ENCODE data around the gene SLC12A5. TPM values are rescaled to one million over a fixed set of nuclear protein-coding genes. Genes with fewer than 3 reads are reported as not detected.

The SLC12A5 gene
- total and polyA plus RNA-seq, 8 donors = 0.93 to 6.2 (median 3.4) TPM; not detected in 4

DNA sequence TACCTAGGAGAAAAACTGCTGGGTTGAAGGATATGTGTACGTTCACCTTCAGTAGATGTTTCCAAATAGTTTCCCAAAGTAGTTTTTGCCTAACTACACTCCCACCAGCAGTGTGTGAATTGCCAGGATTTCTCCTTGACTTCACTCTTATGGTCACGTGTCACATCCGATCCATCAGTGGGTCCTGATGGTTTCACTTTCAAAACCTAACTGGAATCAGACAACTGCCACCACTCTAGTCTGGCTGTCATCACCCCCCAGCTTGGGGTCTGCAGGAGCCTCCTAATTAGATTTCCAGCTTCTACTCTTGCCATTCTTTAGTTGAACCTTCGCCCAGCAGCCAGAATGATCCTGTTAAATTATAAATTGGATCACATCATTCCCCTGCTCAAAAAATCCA lies 8.5 kb upstream of the SLC12A5 start:
- no peak for DNase-seq
- Histone ChIP-seq H3K27me3 (peaks cover 17 to 95% (median 41%) of the 10 kb centered on the region in 3 donors), H3K27ac (no peak overlapping the region), H3K4me1 (peaks cover 13 to 21% (median 20%) of the 10 kb centered on the region in 4 donors), H3K4me3 (no peak overlapping the region), H3K9me3 (no peaks in the 10 kb centered on the region), H3K36me3 (no peaks in the 10 kb centered on the region)
- intact Hi-C loops (cut with DNase I; ENCODE audit: low total_unique reads) = loop anchor here (10.0 kb wide), 2 partner anchors 154 to 334 kb away; no protein-coding TSS in a partner anchor
- 68 to 80% (median 75%) methylated on average over 4 of the region's 4 CpGs for WGBS, 5 donors
- TF ChIP-seq POLR2A (IDR thresholded peaks at IDR 0.05) (no peak), EP300 (IDR thresholded peaks at IDR 0.05) (no peak), POLR2AphosphoS5 (IDR thresholded peaks at IDR 0.05) (no peak)
- TF ChIP-seq, protein P1, sequence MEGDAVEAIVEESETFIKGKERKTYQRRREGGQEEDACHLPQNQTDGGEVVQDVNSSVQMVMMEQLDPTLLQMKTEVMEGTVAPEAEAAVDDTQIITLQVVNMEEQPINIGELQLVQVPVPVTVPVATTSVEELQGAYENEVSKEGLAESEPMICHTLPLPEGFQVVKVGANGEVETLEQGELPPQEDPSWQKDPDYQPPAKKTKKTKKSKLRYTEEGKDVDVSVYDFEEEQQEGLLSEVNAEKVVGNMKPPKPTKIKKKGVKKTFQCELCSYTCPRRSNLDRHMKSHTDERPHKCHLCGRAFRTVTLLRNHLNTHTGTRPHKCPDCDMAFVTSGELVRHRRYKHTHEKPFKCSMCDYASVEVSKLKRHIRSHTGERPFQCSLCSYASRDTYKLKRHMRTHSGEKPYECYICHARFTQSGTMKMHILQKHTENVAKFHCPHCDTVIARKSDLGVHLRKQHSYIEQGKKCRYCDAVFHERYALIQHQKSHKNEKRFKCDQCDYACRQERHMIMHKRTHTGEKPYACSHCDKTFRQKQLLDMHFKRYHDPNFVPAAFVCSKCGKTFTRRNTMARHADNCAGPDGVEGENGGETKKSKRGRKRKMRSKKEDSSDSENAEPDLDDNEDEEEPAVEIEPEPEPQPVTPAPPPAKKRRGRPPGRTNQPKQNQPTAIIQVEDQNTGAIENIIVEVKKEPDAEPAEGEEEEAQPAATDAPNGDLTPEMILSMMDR (IDR thresholded peaks at IDR 0.05) = no peak

DNA sequence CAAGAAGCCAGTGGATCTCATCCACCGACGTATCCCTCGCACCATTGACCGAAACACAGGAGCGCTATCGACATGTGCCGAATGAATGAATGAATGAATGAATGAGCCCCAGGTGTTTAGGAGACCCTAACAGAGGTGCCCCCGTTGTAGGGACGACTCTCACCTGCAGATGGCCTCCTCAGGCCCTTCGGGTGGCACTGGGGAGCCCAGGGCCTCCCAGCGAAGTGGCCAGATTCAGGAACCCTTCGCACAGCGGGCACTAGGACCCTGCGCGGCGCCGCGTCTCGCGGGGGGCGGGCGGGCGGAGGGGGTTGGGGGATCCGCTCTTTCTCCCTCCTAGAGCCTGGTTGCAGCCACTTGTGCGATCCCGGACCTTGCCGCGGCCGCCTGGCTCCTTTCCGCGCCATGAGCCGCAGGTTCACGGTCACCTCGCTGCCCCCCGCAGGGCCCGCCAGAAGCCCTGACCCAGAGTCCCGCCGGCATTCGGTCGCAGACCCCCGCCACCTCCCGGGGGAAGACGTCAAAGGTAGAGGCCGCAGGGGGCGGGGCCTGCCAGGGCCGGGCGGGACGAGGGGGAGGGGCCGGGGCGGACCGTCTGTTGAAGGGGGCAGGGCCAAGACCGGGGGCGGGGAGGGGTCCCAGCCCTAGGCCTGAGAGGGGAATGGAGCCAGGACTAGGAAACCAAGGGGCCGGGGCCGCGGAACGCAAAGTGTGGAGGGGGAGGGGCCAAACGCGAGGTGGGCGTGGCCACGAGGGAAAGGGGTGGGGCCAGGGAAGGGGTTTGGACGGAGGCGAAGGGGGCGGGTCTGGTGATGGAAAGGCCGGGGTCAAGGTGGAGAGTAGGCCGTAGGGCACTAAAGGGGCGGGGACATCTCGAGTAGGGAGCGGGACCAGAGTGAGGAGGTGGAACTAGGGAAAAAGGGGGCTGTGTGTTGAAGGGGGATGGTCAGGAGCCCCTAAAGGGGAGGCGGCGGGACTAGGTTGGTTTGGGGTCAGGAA lies 7.4 kb upstream of the SLC12A5 start:
- intact Hi-C loops (cut with DNase I; ENCODE audit: low total_unique reads) = loop anchor here (10.0 kb wide), 2 partner anchors 153 to 333 kb away; no protein-coding TSS in a partner anchor
- Histone ChIP-seq H3K9me3 (no peaks in the 10 kb centered on the region), H3K4me3 (peak overlapping the region; percentile 33 to 53 (median 44)), H3K27me3 (peaks cover 13 to 95% (median 45%) of the 10 kb centered on the region in 3 donors), H3K4me1 (peaks cover 13 to 21% (median 20%) of the 10 kb centered on the region in 4 donors), H3K36me3 (no peaks in the 10 kb centered on the region), H3K27ac (peak overlapping the region in 1 of 5 donors; percentile 9)
- TF ChIP-seq POLR2A (IDR thresholded peaks at IDR 0.05) (no peak), EP300 (IDR thresholded peaks at IDR 0.05) (no peak), POLR2AphosphoS5 (IDR thresholded peaks at IDR 0.05) (no peak)
- TF ChIP-seq, protein P1 (IDR thresholded peaks at IDR 0.05) = no peak
- 9 to 15% (median 9%) methylated on average over 36 to 71 of the region's 71 CpGs for WGBS, 5 donors
- DNase-seq = peak; percentile 39 to 65

DNA sequence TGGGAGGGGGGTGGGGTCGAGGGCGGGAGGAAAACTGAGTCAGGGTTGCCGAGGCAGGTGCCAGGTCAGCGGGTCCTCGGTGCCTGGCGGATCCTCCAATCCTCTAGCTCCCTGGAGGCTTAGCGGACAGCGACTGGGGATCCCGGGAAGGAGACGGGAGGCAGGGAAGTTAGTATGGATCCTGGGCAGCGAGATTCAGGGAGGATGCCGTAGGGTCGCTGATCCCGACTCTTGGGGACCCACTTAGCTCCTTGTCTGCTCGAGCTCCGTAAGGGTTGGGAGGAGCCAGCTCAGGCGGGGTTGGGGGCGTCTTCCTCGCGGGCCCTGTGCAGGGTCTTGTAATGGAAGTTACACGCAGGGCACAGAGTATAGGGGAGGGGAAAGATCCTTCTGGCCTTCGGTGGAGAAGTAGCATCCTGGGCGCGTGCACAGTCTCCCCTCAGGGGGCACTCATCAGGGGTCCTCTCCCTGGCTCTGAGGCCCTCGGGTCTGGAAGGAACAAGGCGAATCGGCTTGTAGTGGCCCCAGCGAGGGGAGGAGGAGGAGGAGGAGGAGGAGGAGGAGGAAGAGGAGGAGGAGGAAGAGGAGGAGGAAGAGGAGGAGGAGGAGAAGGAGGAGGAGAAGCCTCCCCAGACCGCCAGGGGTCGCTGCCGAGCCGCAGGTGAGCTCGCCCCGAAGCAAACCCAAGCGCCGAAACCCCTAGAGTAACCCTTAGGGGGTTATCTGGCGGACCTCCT lies 6.4 kb upstream of the SLC12A5 start:
- peaks cover 13 to 99% (median 49%) of the 10 kb centered on the region in 3 donors for H3K27me3 ChIP-seq
- intact Hi-C loops (cut with DNase I; ENCODE audit: low total_unique reads) = loop anchor here (10.0 kb wide), 2 partner anchors 152 to 332 kb away; no protein-coding TSS in a partner anchor
- peak overlapping the region; percentile 33 to 53 (median 44) for H3K4me3 ChIP-seq

More for the DNA sequence above, 6.4 kb upstream of the SLC12A5 start:
- peak; percentile 65 to 78 for DNase-seq
- no peaks in the 10 kb centered on the region for H3K36me3 ChIP-seq
- H3K9me3 ChIP-seq = no peaks in the 10 kb centered on the region
- 1 to 3% (median 2%) methylated on average over 33 to 37 of the region's 37 CpGs for WGBS, 5 donors
- H3K4me1 ChIP-seq = peaks cover 13 to 21% (median 20%) of the 10 kb centered on the region in 4 donors
- H3K27ac ChIP-seq = no peak overlapping the region
- no peak for TF ChIP-seq EP300 (IDR thresholded peaks at IDR 0.05)
- TF ChIP-seq, protein P1 (IDR thresholded peaks at IDR 0.05) = peak in 4 of 7 experiments; percentile 55 to 82 (median 73)

All from stomach (tissue), 9 donors.